HCT116 (cell line): ENCODE data around the gene MZB1. TPM values are rescaled to one million over a fixed set of nuclear protein-coding genes. Genes with fewer than 3 reads are reported as not detected.

Experiments
- ATAC-seq: fragments of 200-7000 bp; cut with Tn5 transposase; 2 replicates; pipeline ENCODE4 v1.9.1; 2020; ENCODE audit warnings: mild to moderate bottlenecking, moderate library complexity
- BruUV-seq: library from RNA; stranded (reverse); fragments of 400-500 nt; replicated peaks from 2 replicates; lab custom pipeline; 2021; lab: Mats Ljungman, UMichigan
- CTCF ChIA-PET: fragments of 300-600 bp; sonication (Branson Sonifier 250); formaldehyde crosslinking; loops from one replicate; lab custom pipeline; 2021; ENCODE audit warnings: antibody characterized with exemption; lab: Charles Lee
- POLR2A ChIA-PET: fragments of 300-600, 350-600 bp; sonication (Branson Sonifier 250); formaldehyde crosslinking; loops from one replicate; lab custom pipeline; 2021; ENCODE audit warnings: antibody characterized with exemption; lab: Charles Lee
- RAD21 ChIA-PET, 2 experiments: fragments of 300-600 bp; sonication (Branson Sonifier 250); formaldehyde crosslinking; loops; one replicate each; lab custom pipeline; 2023; ENCODE audit warnings: low total read pairs in 2 of 2; ENCODE audit not compliant: uncharacterized antibody in 2 of 2, unreplicated experiment in 2 of 2, low non-redundant PET in 1 of 2; lab: Charles Lee
- DNase-seq: peaks from one replicate; pipeline ENCODE4 v3.0.0-alpha.2; 2010; ENCODE audit warnings: low read depth, low spot score
- H2AFZ ChIP-seq: fragments of 200-600 bp; shearing (Covaris generic), sonication (generic); 2 replicates; pipeline ENCODE4 v1.6.1; 2017; ENCODE audit warnings: low read depth, mixed run types, mixed read lengths, antibody characterized with exemption, low read length; ENCODE audit not compliant: poor library complexity, severe bottlenecking
- H3K27ac ChIP-seq: 2 replicates; pipeline ENCODE4 v1.5.1; 2012; ENCODE audit warnings: low read depth, low read length
- H3K27me3 ChIP-seq: fragments of 200-600 bp; sonication (generic); 2 replicates; pipeline ENCODE4 v1.6.1; 2016; ENCODE audit warnings: mixed run types, low read length, mixed read lengths; ENCODE audit not compliant: insufficient read depth
- H3K36me3 ChIP-seq, 2 experiments: fragments of 200-500 bp in 1 of 2; fragments of 200-600 bp in 1 of 2; sonication (Bioruptor generic) in 1 of 2; sonication (generic) in 1 of 2; 2 replicates each; pipeline versions ENCODE4 v1.5.1 to v1.6.1; 2014 to 2016; ENCODE audit warnings: low read length in 2 of 2, inconsistent platforms in 1 of 2, mixed read lengths in 1 of 2, mixed run types in 1 of 2; ENCODE audit not compliant: insufficient read depth in 2 of 2, control insufficient read depth in 1 of 2
- H3K4me1 ChIP-seq, 2 experiments: fragments of 200-600 bp in 1 of 2; sonication (generic) in 1 of 2; 2 replicates each; pipeline versions ENCODE4 v1.5.1 to v1.6.1; 2012 to 2017; ENCODE audit warnings: low read length in 2 of 2, inconsistent platforms in 1 of 2, mild to moderate bottlenecking in 1 of 2, mixed read lengths in 1 of 2, mixed run types in 1 of 2, moderate library complexity in 1 of 2; ENCODE audit not compliant: insufficient read depth in 2 of 2, control insufficient read depth in 1 of 2
- H3K4me2 ChIP-seq: fragments of 200-600 bp; sonication (generic); 2 replicates; pipeline ENCODE4 v1.6.1; 2017; ENCODE audit warnings: mixed run types, low read length, mixed read lengths
- H3K4me3 ChIP-seq, 2 experiments: fragments of 200-600 bp in 1 of 2; sonication (generic) in 1 of 2; replicated peaks in 1 of 2; 2 replicates each; pipeline ENCODE4 v1.5.1; 2011 to 2016; ENCODE audit warnings: low read length in 2 of 2, control low read depth in 1 of 2, low read depth in 1 of 2, mild to moderate bottlenecking in 1 of 2, mixed read lengths in 1 of 2, mixed run types in 1 of 2
- H3K79me2 ChIP-seq: fragments of 200-600 bp; sonication (generic); 2 replicates; pipeline ENCODE4 v1.6.1; 2017; ENCODE audit warnings: mild to moderate bottlenecking, mixed run types, low read length, moderate library complexity, mixed read lengths; ENCODE audit not compliant: insufficient read depth
- H3K9ac ChIP-seq: fragments of 200-600 bp; sonication (generic); 2 replicates; pipeline ENCODE4 v1.6.1; 2016; ENCODE audit warnings: low read length, mixed read lengths
- H3K9me2 ChIP-seq: fragments of 200-600 bp; sonication (generic), shearing (Covaris generic); 2 replicates; pipeline ENCODE4 v1.6.1; 2017; ENCODE audit warnings: mixed run types, mild to moderate bottlenecking, moderate library complexity; ENCODE audit not compliant: insufficient read depth
- H3K9me3 ChIP-seq, 2 experiments: fragments of 200-500 bp in 1 of 2; fragments of 200-600 bp in 1 of 2; sonication (Bioruptor generic) in 1 of 2; sonication (generic) in 1 of 2; 2 replicates each; pipeline ENCODE4 v1.6.1; 2014 to 2017; ENCODE audit warnings: low read length in 2 of 2, mixed read lengths in 2 of 2, inconsistent platforms in 1 of 2, low read depth in 1 of 2, mild to moderate bottlenecking in 1 of 2, mixed run types in 1 of 2, moderate library complexity in 1 of 2; ENCODE audit not compliant: control insufficient read depth in 1 of 2, insufficient read depth in 1 of 2
- H4K20me1 ChIP-seq: fragments of 200-600 bp; sonication (generic), shearing (Covaris generic); 2 replicates; pipeline ENCODE4 v1.6.1; 2017; ENCODE audit warnings: mixed run types, mild to moderate bottlenecking, moderate library complexity; ENCODE audit not compliant: insufficient read depth
- CBX3 ChIP-seq: IDR thresholded peaks from 2 replicates; pipeline ENCODE4 v1.6.1; 2012; ENCODE audit warnings: low read depth
- CEBPB ChIP-seq: IDR thresholded peaks from 2 replicates; pipeline ENCODE4 v1.6.1; 2012; ENCODE audit warnings: low read depth
- EGR1 ChIP-seq: IDR thresholded peaks from 2 replicates; pipeline ENCODE4 v1.6.1; 2012; ENCODE audit warnings: low read depth
- ELF1 ChIP-seq: IDR thresholded peaks from 2 replicates; pipeline ENCODE4 v1.6.1; 2012; ENCODE audit warnings: low read depth, borderline replicate concordance
- EZH2 ChIP-seq: fragments of 200-600 bp; sonication (generic); IDR thresholded peaks from 2 replicates; pipeline ENCODE4 v1.6.1; 2017; ENCODE audit warnings: antibody characterized with exemption, mixed run types
- EZH2phosphoT487 ChIP-seq: fragments of 200-600 bp; IDR thresholded peaks from 2 replicates; pipeline ENCODE4 v1.6.1; 2018; ENCODE audit warnings: antibody characterized with exemption, borderline replicate concordance
- FOSL1 ChIP-seq: IDR thresholded peaks from 2 replicates; pipeline ENCODE4 v1.6.1; 2012; ENCODE audit warnings: low read depth
- JUND ChIP-seq: IDR thresholded peaks from 2 replicates; pipeline ENCODE4 v1.6.1; 2012
- POLR2AphosphoS5 ChIP-seq: IDR thresholded peaks from 2 replicates; pipeline ENCODE4 v1.6.1; 2011; ENCODE audit warnings: mild to moderate bottlenecking, low read depth, low read length, moderate library complexity
- RAD21 ChIP-seq: IDR thresholded peaks from 2 replicates; pipeline ENCODE4 v1.6.1; 2012; ENCODE audit warnings: low read depth, mild to moderate bottlenecking
- SIN3A ChIP-seq: IDR thresholded peaks from 2 replicates; pipeline ENCODE4 v1.6.1; 2012; ENCODE audit warnings: low read depth
- SP1 ChIP-seq: IDR thresholded peaks from 2 replicates; pipeline ENCODE4 v1.6.1; 2012; ENCODE audit warnings: low read depth
- SRF ChIP-seq: IDR thresholded peaks from 2 replicates; pipeline ENCODE4 v1.6.1; 2012; ENCODE audit warnings: low read depth
- TCF7L2 ChIP-seq: IDR thresholded peaks from 2 replicates; pipeline ENCODE4 v1.7.0; 2011; ENCODE audit warnings: borderline replicate concordance, inconsistent platforms; ENCODE audit not compliant: insufficient read depth, insufficient read length; ENCODE audit errors: extremely low read depth
- YY1 ChIP-seq: IDR thresholded peaks from 2 replicates; pipeline ENCODE4 v1.6.1; 2011; ENCODE audit warnings: low read length, low read depth, moderate library complexity, mild to moderate bottlenecking; ENCODE audit not compliant: insufficient replicate concordance; ENCODE audit errors: extremely low read depth
- ZFX ChIP-seq: fragments of 450-650 bp; IDR thresholded peaks from 2 replicates; pipeline ENCODE4 v1.6.1; 2017
- ZNF274 ChIP-seq: fragments of 200-500 bp; sonication (Bioruptor generic); IDR thresholded peaks from 2 replicates; pipeline ENCODE4 v1.6.1; 2014; ENCODE audit warnings: mild to moderate bottlenecking, low read depth, low read length, inconsistent platforms
- intact Hi-C: fragments of 100-400 bp; cut with micrococcal nuclease; formaldehyde crosslinking; loops from 2 replicates; pipeline ENCODE4 v1.10.0; 2022
- total RNA-seq: library from RNA; stranded (reverse); gene quantifications from one replicate; pipeline ENCODE4 v1.2.1, GENCODE V29; 2021; ENCODE audit not compliant: unreplicated experiment
- TF ChIP-seq, protein P1 (sequence below): IDR thresholded peaks from 2 replicates; pipeline ENCODE4 v1.6.1; 2012
- TF ChIP-seq, protein P2 (sequence below): IDR thresholded peaks from 2 replicates; pipeline ENCODE4 v1.6.1; 2012
- TF ChIP-seq, protein P3 (sequence below): IDR thresholded peaks from 2 replicates; pipeline ENCODE4 v1.6.1; 2011; ENCODE audit warnings: mild to moderate bottlenecking, low read length, moderate library complexity; ENCODE audit not compliant: insufficient replicate concordance; ENCODE audit errors: extremely low read depth

The MZB1 gene
- total RNA-seq, 1 experiment from 2014 or later, result 0.81 TPM

DNA sequence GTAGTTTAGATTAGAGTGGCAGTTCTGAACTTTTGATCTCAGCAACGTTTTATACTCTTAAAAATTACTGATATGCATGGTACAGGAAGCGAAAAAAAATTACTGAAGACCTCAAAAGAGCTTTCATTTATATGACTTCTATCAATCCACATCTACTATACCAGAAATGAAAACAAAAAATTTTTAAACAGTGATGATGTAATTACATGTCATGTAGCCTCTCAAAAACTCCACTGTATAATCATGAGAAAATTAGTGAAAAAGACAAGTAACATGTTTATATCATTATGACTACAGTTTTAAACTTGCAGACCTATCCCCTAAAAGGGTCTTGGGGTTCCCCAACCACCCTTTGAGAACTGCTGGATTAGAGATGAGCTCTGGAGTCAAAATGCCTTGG is 40.3 kb upstream of the MZB1 start (continued):
- no peak for TF ChIP-seq CEBPB
- TF ChIP-seq YY1, result no peak
- no peak for TF ChIP-seq EZH2phosphoT487
- TF ChIP-seq, protein P1, sequence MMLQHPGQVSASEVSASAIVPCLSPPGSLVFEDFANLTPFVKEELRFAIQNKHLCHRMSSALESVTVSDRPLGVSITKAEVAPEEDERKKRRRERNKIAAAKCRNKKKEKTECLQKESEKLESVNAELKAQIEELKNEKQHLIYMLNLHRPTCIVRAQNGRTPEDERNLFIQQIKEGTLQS, result no peak
- no peak for TF ChIP-seq ZFX
- TF ChIP-seq ELF1, result no peak
- TF ChIP-seq SIN3A, result no peak
- TF ChIP-seq JUND, result no peak
- no peak for TF ChIP-seq CBX3
- TF ChIP-seq FOSL1, result no peak
- TF ChIP-seq, protein P2, sequence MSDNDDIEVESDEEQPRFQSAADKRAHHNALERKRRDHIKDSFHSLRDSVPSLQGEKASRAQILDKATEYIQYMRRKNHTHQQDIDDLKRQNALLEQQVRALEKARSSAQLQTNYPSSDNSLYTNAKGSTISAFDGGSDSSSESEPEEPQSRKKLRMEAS, result no peak
- TF ChIP-seq, all 23 proteins: peak for 0

DNA sequence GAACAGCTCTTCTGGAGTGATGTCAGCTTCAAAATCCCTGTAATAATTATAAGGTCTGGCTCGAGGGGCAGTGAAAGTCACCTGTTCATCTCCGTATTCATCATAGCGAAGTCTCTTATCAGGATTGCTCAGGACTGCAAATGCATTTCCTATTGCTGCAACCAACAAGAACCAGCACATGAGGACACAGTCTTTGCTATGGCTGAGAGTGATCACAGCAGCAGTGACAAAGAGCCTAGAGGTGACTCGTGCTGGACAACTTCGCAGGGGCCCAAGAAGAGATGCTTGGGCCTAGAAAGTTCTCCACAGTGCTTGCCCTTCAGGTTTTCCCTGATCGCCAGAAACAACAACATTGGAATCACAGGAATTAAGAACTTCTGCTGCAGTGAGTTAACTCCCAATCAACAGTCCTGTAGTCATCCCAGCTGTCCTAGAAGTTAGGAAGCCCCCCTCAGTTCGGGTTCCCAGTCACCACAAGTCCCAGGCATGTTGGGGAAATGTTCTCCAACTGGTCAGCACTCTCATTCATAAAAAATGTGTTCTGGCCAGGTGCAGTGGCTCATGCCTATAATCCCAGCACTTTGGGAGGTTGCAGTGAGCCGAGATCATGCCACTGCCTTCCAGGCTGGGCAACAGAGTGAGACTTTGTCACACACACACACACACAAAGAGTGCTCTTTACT is 36.6 kb upstream of the MZB1 start:
- Histone ChIP-seq H4K20me1 (no peaks in the 10 kb centered on the region), H3K9me3 (no peaks in the 10 kb centered on the region), H2AFZ (no peak overlapping the region), H3K9me2 (no peaks in the 10 kb centered on the region), H3K79me2 (no peaks in the 10 kb centered on the region), H3K9ac (no peak overlapping the region), H3K4me1 (no peaks in the 10 kb centered on the region), H3K36me3 (no peaks in the 10 kb centered on the region), H3K4me3 (no peak overlapping the region), H3K4me2 (no peak overlapping the region), H3K27ac (no peak overlapping the region), H3K27me3 (no peaks in the 10 kb centered on the region)
- intact Hi-C loops, result no loop called here
- no TSS peak for BruUV-seq
- DNase-seq, result no peak
- TF ChIP-seq, protein P3, sequence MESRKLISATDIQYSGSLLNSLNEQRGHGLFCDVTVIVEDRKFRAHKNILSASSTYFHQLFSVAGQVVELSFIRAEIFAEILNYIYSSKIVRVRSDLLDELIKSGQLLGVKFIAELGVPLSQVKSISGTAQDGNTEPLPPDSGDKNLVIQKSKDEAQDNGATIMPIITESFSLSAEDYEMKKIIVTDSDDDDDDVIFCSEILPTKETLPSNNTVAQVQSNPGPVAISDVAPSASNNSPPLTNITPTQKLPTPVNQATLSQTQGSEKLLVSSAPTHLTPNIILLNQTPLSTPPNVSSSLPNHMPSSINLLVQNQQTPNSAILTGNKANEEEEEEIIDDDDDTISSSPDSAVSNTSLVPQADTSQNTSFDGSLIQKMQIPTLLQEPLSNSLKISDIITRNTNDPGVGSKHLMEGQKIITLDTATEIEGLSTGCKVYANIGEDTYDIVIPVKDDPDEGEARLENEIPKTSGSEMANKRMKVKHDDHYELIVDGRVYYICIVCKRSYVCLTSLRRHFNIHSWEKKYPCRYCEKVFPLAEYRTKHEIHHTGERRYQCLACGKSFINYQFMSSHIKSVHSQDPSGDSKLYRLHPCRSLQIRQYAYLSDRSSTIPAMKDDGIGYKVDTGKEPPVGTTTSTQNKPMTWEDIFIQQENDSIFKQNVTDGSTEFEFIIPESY, result no peak
- TF ChIP-seq FOSL1, result no peak
- TF ChIP-seq ZNF274, result no peak
- TF ChIP-seq SRF, result no peak
- TF ChIP-seq SIN3A, result no peak
- TF ChIP-seq TCF7L2, result no peak
- no peak for TF ChIP-seq SP1
- no peak for TF ChIP-seq EGR1
- TF ChIP-seq CBX3, result no peak
- no peak for TF ChIP-seq EZH2
- no peak for TF ChIP-seq RAD21
- TF ChIP-seq POLR2AphosphoS5, result no peak
- TF ChIP-seq JUND, result no peak
- no peak for TF ChIP-seq ZFX
- CTCF ChIA-PET, result interaction anchor here (1.1 kb wide), 1 partner anchor 87 kb away, joined by 3 read pairs; no protein-coding TSS in a partner anchor
- ATAC-seq, result no peak
- POLR2A ChIA-PET, result no interaction called here
- RAD21 ChIA-PET, result no interaction called here
